ENCODE data around the gene ADNP2.

The ADNP2 gene

GRCh38 chr18:80108739-80109675, at the start of gene ADNP2:
Gene ADNP2 (plus strand): TSS chr18:80109262. CDS start chr18:80117543, 8,281 bp downstream.
- Histone ChIP-seq H3K27me3 (ENCODE audit: control insufficient read depth in 5 of 5, insufficient read depth in 4 of 5, low read length in 5 of 5) (no peaks in the 10 kb centered on the region), H3K9ac (ENCODE audit: low read length in 5 of 5) (peak within 1 kb of the TSS in 4 of 5 donors; percentile 62 to 79 (median 74)), H3K9me3 (ENCODE audit: control insufficient read depth in 5 of 5, low read length in 5 of 5) (peaks cover 0 to 3% (median 0%) of the 10 kb centered on the region in 5 donors), H3K4me3 (ENCODE audit: low read depth in 1 of 5, low read length in 5 of 5) (peak within 1 kb of the TSS; percentile 73 to 81 (median 77)), H3K36me3 (ENCODE audit: control insufficient read depth in 5 of 5, insufficient read depth in 5 of 5, low read length in 5 of 5) (no peaks in the 10 kb centered on the region), H3K27ac (ENCODE audit: low read depth, low read length) (peak within 1 kb of the TSS; percentile 81), H3K4me1 (ENCODE audit: control insufficient read depth in 5 of 5, insufficient read depth in 5 of 5, low read length in 5 of 5) (peaks cover 4 to 20% (median 16%) of the 10 kb centered on the region in 5 donors)

- peaks cover 3 to 48% (median 25%) of the 10 kb centered on the region in 5 donors for H3K9me3 ChIP-seq (ENCODE audit: control insufficient read depth in 5 of 5, low read length in 5 of 5)
- H3K4me1 ChIP-seq (ENCODE audit: control insufficient read depth in 5 of 5, insufficient read depth in 5 of 5, low read length in 5 of 5), result no peaks in the 10 kb centered on the region
- no peaks in the 10 kb centered on the region for H3K27me3 ChIP-seq (ENCODE audit: control insufficient read depth in 5 of 5, insufficient read depth in 4 of 5, low read length in 5 of 5)
- H3K27ac ChIP-seq (ENCODE audit: low read depth, low read length), result no peak overlapping the region
- H3K36me3 ChIP-seq (ENCODE audit: control insufficient read depth in 5 of 5, insufficient read depth in 5 of 5, low read length in 5 of 5), result no peaks in the 10 kb centered on the region
- H3K4me3 ChIP-seq (ENCODE audit: low read depth in 1 of 5, low read length in 5 of 5), result no peak overlapping the region
- no peak overlapping the region for H3K9ac ChIP-seq (ENCODE audit: low read length in 5 of 5)
Observed at GRCh38 chr18:80059945-80060344, 49.1 kb upstream of the ADNP2 start.

GRCh38 chr18:80065705-80066104, 43.4 kb upstream of the ADNP2 start:
- Histone ChIP-seq H3K9ac (ENCODE audit: low read length in 5 of 5) (no peak overlapping the region), H3K9me3 (ENCODE audit: control insufficient read depth in 5 of 5, low read length in 5 of 5) (peaks cover 0 to 11% (median 3%) of the 10 kb centered on the region in 5 donors), H3K27ac (ENCODE audit: low read depth, low read length) (no peak overlapping the region), H3K4me3 (ENCODE audit: low read depth in 1 of 5, low read length in 5 of 5) (no peak overlapping the region), H3K4me1 (ENCODE audit: control insufficient read depth in 5 of 5, insufficient read depth in 5 of 5, low read length in 5 of 5) (peaks cover 0 to 4% (median 0%) of the 10 kb centered on the region in 5 donors), H3K36me3 (ENCODE audit: control insufficient read depth in 5 of 5, insufficient read depth in 5 of 5, low read length in 5 of 5) (no peaks in the 10 kb centered on the region), H3K27me3 (ENCODE audit: control insufficient read depth in 5 of 5, insufficient read depth in 4 of 5, low read length in 5 of 5) (no peaks in the 10 kb centered on the region)

GRCh38 chr18:80067321-80067720, 41.7 kb upstream of the ADNP2 start:
- Histone ChIP-seq H3K36me3 (ENCODE audit: control insufficient read depth in 5 of 5, insufficient read depth in 5 of 5, low read length in 5 of 5) (no peaks in the 10 kb centered on the region), H3K4me1 (ENCODE audit: control insufficient read depth in 5 of 5, insufficient read depth in 5 of 5, low read length in 5 of 5) (peaks cover 0 to 4% (median 0%) of the 10 kb centered on the region in 5 donors), H3K27ac (ENCODE audit: low read depth, low read length) (no peak overlapping the region), H3K27me3 (ENCODE audit: control insufficient read depth in 5 of 5, insufficient read depth in 4 of 5, low read length in 5 of 5) (no peaks in the 10 kb centered on the region), H3K4me3 (ENCODE audit: low read depth in 1 of 5, low read length in 5 of 5) (no peak overlapping the region), H3K9me3 (ENCODE audit: control insufficient read depth in 5 of 5, low read length in 5 of 5) (peaks cover 0 to 5% (median 0%) of the 10 kb centered on the region in 5 donors), H3K9ac (ENCODE audit: low read length in 5 of 5) (no peak overlapping the region)

GRCh38 chr18:80067897-80068296, 41.2 kb upstream of the ADNP2 start:
- H3K4me3 ChIP-seq (ENCODE audit: low read depth in 1 of 5, low read length in 5 of 5), result no peak overlapping the region
- peaks cover 0 to 4% (median 0%) of the 10 kb centered on the region in 5 donors for H3K4me1 ChIP-seq (ENCODE audit: control insufficient read depth in 5 of 5, insufficient read depth in 5 of 5, low read length in 5 of 5)
- H3K27ac ChIP-seq (ENCODE audit: low read depth, low read length), result no peak overlapping the region
- H3K36me3 ChIP-seq (ENCODE audit: control insufficient read depth in 5 of 5, insufficient read depth in 5 of 5, low read length in 5 of 5), result no peaks in the 10 kb centered on the region
- no peaks in the 10 kb centered on the region for H3K27me3 ChIP-seq (ENCODE audit: control insufficient read depth in 5 of 5, insufficient read depth in 4 of 5, low read length in 5 of 5)
- no peaks in the 10 kb centered on the region for H3K9me3 ChIP-seq (ENCODE audit: control insufficient read depth in 5 of 5, low read length in 5 of 5)
- H3K9ac ChIP-seq (ENCODE audit: low read length in 5 of 5), result no peak overlapping the region

GRCh38 chr18:80068571-80069272, 40.3 kb upstream of the ADNP2 start:
- Histone ChIP-seq H3K9me3 (ENCODE audit: control insufficient read depth in 5 of 5, low read length in 5 of 5) (no peaks in the 10 kb centered on the region), H3K36me3 (ENCODE audit: control insufficient read depth in 5 of 5, insufficient read depth in 5 of 5, low read length in 5 of 5) (no peaks in the 10 kb centered on the region), H3K27me3 (ENCODE audit: control insufficient read depth in 5 of 5, insufficient read depth in 4 of 5, low read length in 5 of 5) (no peaks in the 10 kb centered on the region), H3K9ac (ENCODE audit: low read length in 5 of 5) (no peak overlapping the region), H3K4me3 (ENCODE audit: low read depth in 1 of 5, low read length in 5 of 5) (no peak overlapping the region), H3K27ac (ENCODE audit: low read depth, low read length) (no peak overlapping the region), H3K4me1 (ENCODE audit: control insufficient read depth in 5 of 5, insufficient read depth in 5 of 5, low read length in 5 of 5) (peaks cover 0 to 4% (median 0%) of the 10 kb centered on the region in 5 donors)

GRCh38 chr18:80070825-80071224, 38.2 kb upstream of the ADNP2 start:
- Histone ChIP-seq H3K4me1 (ENCODE audit: control insufficient read depth in 5 of 5, insufficient read depth in 5 of 5, low read length in 5 of 5) (peaks cover 0 to 4% (median 0%) of the 10 kb centered on the region in 5 donors), H3K9me3 (ENCODE audit: control insufficient read depth in 5 of 5, low read length in 5 of 5) (no peaks in the 10 kb centered on the region), H3K36me3 (ENCODE audit: control insufficient read depth in 5 of 5, insufficient read depth in 5 of 5, low read length in 5 of 5) (no peaks in the 10 kb centered on the region), H3K27me3 (ENCODE audit: control insufficient read depth in 5 of 5, insufficient read depth in 4 of 5, low read length in 5 of 5) (no peaks in the 10 kb centered on the region), H3K27ac (ENCODE audit: low read depth, low read length) (no peak overlapping the region), H3K4me3 (ENCODE audit: low read depth in 1 of 5, low read length in 5 of 5) (no peak overlapping the region), H3K9ac (ENCODE audit: low read length in 5 of 5) (no peak overlapping the region)

- Histone ChIP-seq H3K27me3 (ENCODE audit: control insufficient read depth in 5 of 5, insufficient read depth in 4 of 5, low read length in 5 of 5) (no peaks in the 10 kb centered on the region), H3K27ac (ENCODE audit: low read depth, low read length) (no peak overlapping the region), H3K36me3 (ENCODE audit: control insufficient read depth in 5 of 5, insufficient read depth in 5 of 5, low read length in 5 of 5) (no peaks in the 10 kb centered on the region), H3K4me3 (ENCODE audit: low read depth in 1 of 5, low read length in 5 of 5) (no peak overlapping the region), H3K9ac (ENCODE audit: low read length in 5 of 5) (no peak overlapping the region), H3K4me1 (ENCODE audit: control insufficient read depth in 5 of 5, insufficient read depth in 5 of 5, low read length in 5 of 5) (no peaks in the 10 kb centered on the region), H3K9me3 (ENCODE audit: control insufficient read depth in 5 of 5, low read length in 5 of 5) (no peaks in the 10 kb centered on the region)
Observed at GRCh38 chr18:80074183-80074582, 34.9 kb upstream of the ADNP2 start.

GRCh38 chr18:80074697-80075096, 34.4 kb upstream of the ADNP2 start:
- no peaks in the 10 kb centered on the region for H3K4me1 ChIP-seq (ENCODE audit: control insufficient read depth in 5 of 5, insufficient read depth in 5 of 5, low read length in 5 of 5)
- H3K9me3 ChIP-seq (ENCODE audit: control insufficient read depth in 5 of 5, low read length in 5 of 5), result no peaks in the 10 kb centered on the region
- no peak overlapping the region for H3K9ac ChIP-seq (ENCODE audit: low read length in 5 of 5)
- no peak overlapping the region for H3K27ac ChIP-seq (ENCODE audit: low read depth, low read length)
- H3K4me3 ChIP-seq (ENCODE audit: low read depth in 1 of 5, low read length in 5 of 5), result no peak overlapping the region
- no peaks in the 10 kb centered on the region for H3K27me3 ChIP-seq (ENCODE audit: control insufficient read depth in 5 of 5, insufficient read depth in 4 of 5, low read length in 5 of 5)
- no peaks in the 10 kb centered on the region for H3K36me3 ChIP-seq (ENCODE audit: control insufficient read depth in 5 of 5, insufficient read depth in 5 of 5, low read length in 5 of 5)

GRCh38 chr18:80075940-80076339, 33.1 kb upstream of the ADNP2 start:
- no peaks in the 10 kb centered on the region for H3K4me1 ChIP-seq (ENCODE audit: control insufficient read depth in 5 of 5, insufficient read depth in 5 of 5, low read length in 5 of 5)

More at GRCh38 chr18:80075940-80076339, 33.1 kb upstream of the ADNP2 start:
- H3K4me3 ChIP-seq (ENCODE audit: low read depth in 1 of 5, low read length in 5 of 5), result no peak overlapping the region
- H3K27ac ChIP-seq (ENCODE audit: low read depth, low read length), result no peak overlapping the region
- H3K27me3 ChIP-seq (ENCODE audit: control insufficient read depth in 5 of 5, insufficient read depth in 4 of 5, low read length in 5 of 5), result no peaks in the 10 kb centered on the region
- no peak overlapping the region for H3K9ac ChIP-seq (ENCODE audit: low read length in 5 of 5)
- no peaks in the 10 kb centered on the region for H3K9me3 ChIP-seq (ENCODE audit: control insufficient read depth in 5 of 5, low read length in 5 of 5)
- H3K36me3 ChIP-seq (ENCODE audit: control insufficient read depth in 5 of 5, insufficient read depth in 5 of 5, low read length in 5 of 5), result peaks cover 0 to 2% (median 0%) of the 10 kb centered on the region in 5 donors

Measured in subcutaneous abdominal adipose tissue (tissue), 5 donors.